ENCODE results near the gene SPDYE1.
"Not testable (repeated sequence)": the region's sequence is repeated elsewhere in the genome, so short reads cannot be mapped to it uniquely, and the experiment has no call there.

Gene SPDYE1

GRCh38 chr7:43997532-43997931 is at the start of gene SPDYE1:
TSS of gene SPDYE1 (plus strand) at chr7:43997897. CDS start at chr7:43999950, 2,053 bp downstream.
- H3K4me3 ChIP-seq (ENCODE audit: low read depth, low read length); DNase-seq (ENCODE audit: low read depth): not testable (repeated sequence)

GRCh38 chr7:43952028-43952427 is 45.7 kb upstream of the SPDYE1 start:
- no peak for TF ChIP-seq CTCF (IDR thresholded peaks at IDR 0.05; ENCODE audit: control insufficient read depth, extremely low read depth, insufficient read depth)
- H3K4me3 ChIP-seq (ENCODE audit: low read depth, low read length): no peak overlapping the region
- no peak for DNase-seq (ENCODE audit: low read depth)

GRCh38 chr7:43953071-43953470 is 44.6 kb upstream of the SPDYE1 start:
- TF ChIP-seq CTCF (IDR thresholded peaks at IDR 0.05; ENCODE audit: control insufficient read depth, extremely low read depth, insufficient read depth): no peak
- H3K4me3 ChIP-seq (ENCODE audit: low read depth, low read length): no peak overlapping the region
- no peak for DNase-seq (ENCODE audit: low read depth)

GRCh38 chr7:43954524-43955228 is 43.0 kb upstream of the SPDYE1 start:
- TF ChIP-seq CTCF (IDR thresholded peaks at IDR 0.05; ENCODE audit: control insufficient read depth, extremely low read depth, insufficient read depth): peak; percentile 85

GRCh38 chr7:43956027-43956426 is 41.7 kb upstream of the SPDYE1 start:
- TF ChIP-seq CTCF (IDR thresholded peaks at IDR 0.05; ENCODE audit: control insufficient read depth, extremely low read depth, insufficient read depth): no peak
- DNase-seq (ENCODE audit: low read depth): no peak
- no peak overlapping the region for H3K4me3 ChIP-seq (ENCODE audit: low read depth, low read length)

More at GRCh38 chr7:43954524-43955228, 43.0 kb upstream of the SPDYE1 start:
- peak; percentile 41 for DNase-seq (ENCODE audit: low read depth)
- no peak overlapping the region for H3K4me3 ChIP-seq (ENCODE audit: low read depth, low read length)

- TF ChIP-seq CTCF (IDR thresholded peaks at IDR 0.05; ENCODE audit: control insufficient read depth, extremely low read depth, insufficient read depth): no peak
- H3K4me3 ChIP-seq (ENCODE audit: low read depth, low read length): no peak overlapping the region
- no peak for DNase-seq (ENCODE audit: low read depth)
These were observed 36.8 kb upstream of the SPDYE1 start for GRCh38 chr7:43960933-43961332.

GRCh38 chr7:43966392-43966791 is 31.3 kb upstream of the SPDYE1 start:
- not testable (repeated sequence) for DNase-seq (ENCODE audit: low read depth); H3K4me3 ChIP-seq (ENCODE audit: low read depth, low read length)

GRCh38 chr7:43968172-43969040 is 29.3 kb upstream of the SPDYE1 start:
- DNase-seq (ENCODE audit: low read depth); H3K4me3 ChIP-seq (ENCODE audit: low read depth, low read length): not testable (repeated sequence)

GRCh38 chr7:43969586-43969985 is 28.1 kb upstream of the SPDYE1 start:
- DNase-seq (ENCODE audit: low read depth); H3K4me3 ChIP-seq (ENCODE audit: low read depth, low read length): not testable (repeated sequence)

GRCh38 chr7:43970698-43971097 is 27.0 kb upstream of the SPDYE1 start:
- H3K4me3 ChIP-seq (ENCODE audit: low read depth, low read length); DNase-seq (ENCODE audit: low read depth): not testable (repeated sequence)

- not testable (repeated sequence) for H3K4me3 ChIP-seq (ENCODE audit: low read depth, low read length); DNase-seq (ENCODE audit: low read depth)
These were observed 23.6 kb upstream of the SPDYE1 start for GRCh38 chr7:43974033-43974573.
